ENCODE measurements around the gene ZNF823.

Gene ZNF823

DNA sequence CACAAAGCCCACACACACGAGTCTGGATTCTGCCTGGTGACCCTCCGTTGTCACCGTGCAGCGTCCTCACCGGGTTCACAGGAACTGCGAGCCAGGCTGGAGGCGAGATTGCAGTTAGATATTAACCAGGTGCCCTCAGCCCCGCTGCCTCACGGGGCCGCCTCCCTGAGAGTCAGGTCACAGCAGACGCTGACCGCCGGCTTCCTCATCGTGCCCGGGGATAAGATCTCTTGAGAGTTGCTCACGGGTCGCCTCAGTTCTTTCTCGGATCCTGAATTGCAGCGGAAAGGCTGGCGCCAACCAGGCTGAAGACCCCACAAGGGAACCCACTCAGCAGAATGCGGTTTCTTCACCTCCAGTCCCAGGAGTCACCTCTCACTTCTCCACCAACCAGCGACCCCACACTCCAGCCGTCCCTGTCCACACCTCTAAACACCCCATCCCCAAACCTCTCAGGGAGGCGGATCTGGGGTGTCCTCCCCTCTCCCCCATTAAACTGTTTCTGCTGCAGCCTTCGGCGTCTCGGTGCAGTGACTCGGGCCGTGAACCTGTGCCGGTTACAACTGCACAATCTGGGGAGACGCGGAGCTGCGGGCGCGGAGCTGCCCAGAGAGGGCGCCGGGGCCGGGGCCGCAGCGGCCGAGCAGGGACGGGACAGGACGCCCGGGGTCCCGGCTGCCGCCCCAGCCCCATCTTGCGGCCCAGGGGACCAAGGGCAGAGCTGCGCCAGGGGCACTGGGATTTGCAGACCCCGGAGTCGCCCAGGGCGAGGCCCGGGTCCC lies 591 bp downstream of the ZNF823 start:
- no peak for DNase-seq (ENCODE audit: low read depth)

DNA sequence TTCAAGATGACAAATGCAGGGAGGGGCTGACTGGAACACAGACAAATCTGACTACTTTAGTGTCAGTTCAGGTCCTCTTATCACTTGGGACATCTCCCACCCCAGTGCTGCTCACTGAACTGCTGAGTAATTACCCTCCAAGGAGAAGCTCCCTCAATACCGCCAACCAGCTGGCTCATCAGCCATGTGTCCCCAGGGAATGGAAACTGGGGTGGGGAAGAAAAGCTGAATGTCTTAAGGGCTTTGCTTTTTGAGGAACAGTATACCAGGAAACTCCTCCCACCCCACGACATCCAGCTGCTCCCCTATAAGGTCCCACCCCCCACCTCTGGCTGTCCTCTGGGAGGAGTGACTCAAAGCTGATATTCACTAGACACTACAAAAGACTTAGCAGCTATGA lies 2.0 kb downstream of the ZNF823 start:
- no peak for DNase-seq (ENCODE audit: low read depth)

DNA sequence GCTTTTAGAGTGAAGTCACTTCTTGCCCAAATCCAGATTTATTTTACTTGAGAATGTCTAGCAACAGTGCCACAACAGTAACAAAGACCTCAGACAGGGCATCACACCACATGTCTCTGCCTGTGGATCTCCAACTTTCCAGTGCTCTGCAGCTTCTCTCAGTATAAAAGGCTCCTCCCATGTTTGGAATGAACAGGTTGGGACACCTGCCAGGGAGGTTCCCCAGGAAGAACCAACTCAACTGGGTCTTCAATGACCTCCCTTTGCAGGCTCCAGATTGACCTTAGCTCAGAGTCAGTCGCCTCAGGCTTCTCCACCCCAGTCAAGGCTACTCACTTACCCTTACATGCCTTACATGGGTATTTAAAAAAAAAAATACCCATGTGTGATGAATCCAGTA lies 3.4 kb downstream of the ZNF823 start:
- no peak for DNase-seq (ENCODE audit: low read depth)

GRCh38 chr19:11729586-11729985 lies 9.2 kb downstream of the ZNF823 start:
- DNase-seq (ENCODE audit: low read depth), result no peak

DNA sequence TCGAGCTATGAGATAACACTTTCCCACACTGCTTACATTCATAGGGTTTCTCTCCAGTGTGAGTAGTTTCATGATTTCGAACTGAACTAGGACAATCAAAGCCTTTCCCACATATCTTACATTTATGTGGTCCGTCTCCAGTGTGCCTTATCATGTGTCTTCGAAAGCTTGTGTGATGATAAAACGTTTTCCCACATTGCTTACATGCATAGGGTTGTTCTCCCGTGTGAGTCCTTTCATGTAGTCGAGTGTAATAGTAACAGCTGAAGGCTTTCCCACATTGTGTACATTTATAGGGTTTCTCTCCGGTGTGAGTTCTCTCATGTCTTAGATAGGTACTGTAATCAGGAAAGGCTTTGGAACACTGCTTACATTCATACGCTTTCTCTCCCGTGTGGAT lies 16.3 kb downstream of the ZNF823 start:
- no peak for DNase-seq (ENCODE audit: low read depth)

GRCh38 chr19:11721681-11722080 lies 17.1 kb downstream of the ZNF823 start:
- no peak for DNase-seq (ENCODE audit: low read depth)

DNA sequence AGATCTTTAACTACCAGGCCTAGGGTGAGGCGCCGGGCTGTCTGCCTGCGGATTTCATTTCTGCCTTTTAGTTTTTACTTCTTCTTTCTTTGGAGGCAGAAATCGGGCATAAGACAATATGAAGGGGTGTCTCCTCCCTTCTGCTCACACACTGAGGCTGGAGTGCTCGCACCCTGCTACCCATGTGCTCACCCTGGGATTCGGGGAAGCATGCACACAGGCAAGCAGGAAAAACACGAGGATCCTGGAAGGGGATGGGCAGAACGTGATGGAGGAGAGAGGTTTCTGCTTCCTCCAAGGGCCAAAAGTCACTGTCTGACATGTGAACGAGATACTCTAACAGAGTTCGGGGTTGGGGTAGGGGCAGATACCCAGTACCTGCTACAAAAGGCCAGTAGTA lies 28.4 kb downstream of the ZNF823 start:
- no peak for DNase-seq (ENCODE audit: low read depth)

DNA sequence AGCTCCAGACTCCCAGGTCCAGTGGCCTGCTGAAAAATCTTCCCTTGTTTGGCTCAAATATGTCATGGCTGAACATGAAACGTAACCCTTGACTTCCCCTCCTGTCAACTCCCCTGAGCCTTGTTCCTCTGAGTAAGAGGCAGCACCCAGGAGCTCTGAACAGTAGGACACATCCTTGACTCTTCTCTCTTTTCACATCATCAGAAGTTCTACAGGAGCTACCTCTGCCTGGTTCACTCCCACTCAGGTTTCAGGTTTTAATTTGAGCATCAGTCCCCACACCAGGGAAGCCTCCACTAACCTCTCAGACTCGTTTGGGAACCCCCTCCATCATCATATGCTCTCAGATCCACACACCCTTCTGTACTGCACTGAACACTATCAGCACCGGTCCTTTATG lies 30.3 kb downstream of the ZNF823 start:
- no peak for DNase-seq (ENCODE audit: low read depth)

DNA sequence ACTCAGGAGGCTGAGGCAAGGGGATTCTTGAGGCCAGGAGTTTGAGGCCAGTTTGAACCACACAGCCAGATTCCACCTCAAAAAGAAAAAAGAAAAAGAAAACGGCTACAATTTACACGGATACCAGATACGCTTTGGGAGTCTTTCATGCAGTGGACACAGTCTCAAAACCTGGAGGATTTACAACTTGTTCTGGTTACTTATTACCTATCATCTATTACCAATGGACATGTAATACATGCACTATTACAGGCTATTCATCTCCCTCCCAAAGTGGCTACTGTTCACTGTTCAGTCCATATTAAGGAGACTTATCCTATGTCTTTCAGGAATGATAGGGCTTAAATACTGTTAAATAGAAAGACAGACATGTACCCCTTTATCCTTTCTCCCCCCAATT lies 33.3 kb downstream of the ZNF823 start:
- no peak for DNase-seq (ENCODE audit: low read depth)

- DNase-seq (ENCODE audit: low read depth), result no peak
Measured at GRCh38 chr19:11704626-11705025, 34.1 kb downstream of the ZNF823 start.

GRCh38 chr19:11699931-11700794 lies 38.6 kb downstream of the ZNF823 start:
- no peak for DNase-seq (ENCODE audit: low read depth)

DNA sequence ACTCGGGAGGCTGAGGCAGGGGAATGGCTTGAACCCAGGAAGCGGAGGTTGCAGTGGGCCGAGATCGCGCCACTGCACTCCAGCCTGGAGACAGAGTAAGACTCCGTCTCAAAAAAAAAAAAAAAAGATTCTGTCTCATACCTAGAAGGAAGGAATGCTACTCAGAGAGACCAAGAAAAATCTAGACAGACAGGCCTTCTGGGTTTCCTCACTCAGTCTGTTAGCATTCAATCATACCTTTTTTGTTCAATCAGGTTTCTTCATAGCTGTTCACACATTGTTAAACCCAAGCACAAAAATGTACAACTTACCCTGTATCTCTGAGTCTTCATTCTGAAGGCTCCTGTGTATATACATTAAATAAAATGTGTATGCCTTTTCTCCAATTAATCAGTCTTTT lies 40.5 kb downstream of the ZNF823 start:
- DNase-seq (ENCODE audit: low read depth), result no peak

- no peak for DNase-seq (ENCODE audit: low read depth)
Measured at GRCh38 chr19:11697284-11697855, 41.4 kb downstream of the ZNF823 start.

DNA sequence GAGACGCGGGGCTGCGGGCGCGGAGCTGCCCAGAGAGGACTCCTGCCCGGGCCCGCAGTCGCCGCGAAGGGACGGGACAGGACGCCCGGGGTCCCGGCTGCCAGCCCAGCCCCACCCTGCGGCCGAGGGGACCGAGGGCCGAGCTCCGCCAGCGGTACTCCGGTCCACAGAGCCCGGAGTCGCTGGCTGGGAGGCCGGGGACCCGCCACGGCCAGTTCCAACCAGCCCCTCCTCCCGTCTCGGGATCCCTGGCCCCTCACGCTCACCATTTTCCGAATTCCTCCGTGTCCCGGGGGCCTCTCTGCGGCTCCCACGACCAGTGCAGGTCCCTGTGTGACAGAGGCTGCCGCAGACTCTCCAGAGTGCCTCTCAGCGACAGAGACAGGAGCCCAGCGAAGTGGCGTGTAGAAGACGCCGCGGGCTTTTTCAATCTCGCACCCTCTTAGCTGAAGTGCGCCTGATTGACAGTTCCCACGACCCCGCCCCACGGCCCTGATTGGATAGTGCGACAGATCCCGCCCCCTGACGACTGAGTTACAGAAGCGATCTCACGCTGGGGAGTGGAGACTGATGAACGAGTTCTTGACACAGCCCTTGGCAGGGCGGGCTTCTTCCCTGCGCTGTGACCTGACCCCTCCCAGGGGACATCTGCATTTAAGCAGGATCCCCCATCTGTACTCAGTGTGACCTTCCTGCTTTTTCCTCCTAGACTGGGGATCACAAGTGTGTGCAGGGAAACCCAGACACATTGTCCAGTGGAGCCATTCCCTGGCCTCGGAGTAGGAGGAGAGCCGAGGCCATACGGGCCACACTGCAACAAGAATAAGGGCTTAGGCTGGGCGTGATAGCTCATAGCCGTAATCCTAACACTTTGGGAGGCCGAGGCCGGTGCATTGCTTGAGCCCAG lies 44.0 kb downstream of the ZNF823 start:
- peak; percentile 72 for DNase-seq (ENCODE audit: low read depth)

DNA sequence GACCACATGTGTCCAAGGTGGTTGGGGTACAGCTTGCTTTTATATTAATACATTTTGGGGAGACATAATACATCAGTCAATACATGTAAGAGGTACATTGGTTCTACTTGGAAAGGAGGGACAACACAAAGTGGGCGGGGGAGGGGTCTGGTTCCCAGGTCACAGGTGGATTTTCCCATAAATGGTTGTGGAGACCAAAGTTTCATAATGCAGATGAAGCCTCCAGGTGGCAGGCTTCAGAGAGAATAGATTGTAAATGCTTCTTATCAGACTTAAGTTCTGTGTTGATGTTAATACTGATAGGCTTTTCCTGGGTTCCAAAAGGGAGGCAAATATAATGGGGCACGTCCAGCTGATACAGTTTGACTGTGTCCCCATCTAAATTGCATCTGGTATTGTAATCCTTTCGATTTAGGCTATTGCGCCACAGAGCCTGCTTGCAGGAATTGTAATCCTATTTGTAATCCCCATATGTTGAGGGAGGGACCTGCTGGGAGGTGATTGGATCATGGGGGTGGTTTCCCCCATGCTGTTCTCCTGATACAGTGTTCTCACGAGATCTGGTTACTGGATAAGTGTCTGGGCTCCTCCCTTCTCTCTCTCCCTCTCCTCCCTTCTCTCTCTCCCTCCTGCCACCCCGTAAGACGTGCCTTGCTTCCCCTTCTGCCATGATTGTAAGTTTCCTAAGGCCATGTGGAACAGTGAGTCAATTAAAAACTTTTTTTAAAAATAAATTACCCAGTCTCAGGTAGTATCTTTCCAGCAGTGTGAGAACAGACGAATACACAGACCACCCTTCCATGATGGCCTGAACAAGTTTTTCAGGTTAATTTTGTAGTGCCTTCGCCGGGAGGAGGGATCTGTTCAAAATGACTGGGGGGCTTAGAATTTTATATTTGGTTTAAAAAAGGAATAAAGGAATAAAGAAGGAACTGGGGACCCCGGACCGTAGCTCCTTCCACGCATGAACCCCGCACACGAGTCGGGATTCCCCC lies 44.9 kb downstream of the ZNF823 start:
- DNase-seq (ENCODE audit: low read depth), result peak; percentile 67

- no peak for DNase-seq (ENCODE audit: low read depth)
Measured at GRCh38 chr19:11692127-11692790, 46.5 kb downstream of the ZNF823 start.

- no peak for DNase-seq (ENCODE audit: low read depth)
Measured at GRCh38 chr19:11685676-11686650, 52.8 kb downstream of the ZNF823 start.

- no peak for DNase-seq (ENCODE audit: low read depth)
Measured at GRCh38 chr19:11684987-11685675, 53.6 kb downstream of the ZNF823 start.
